Small intestine (tissue), 4 donors: ENCODE data around the gene PHOX2B. TPM values are rescaled to one million over a fixed set of nuclear protein-coding genes. Genes with fewer than 3 reads are reported as not detected.

Experiments
- polyA plus RNA-seq, 4 donors: library from polyadenylated mRNA; stranded (reverse) in 3 of 4; unstranded in 1 of 4; fragments of 200-250 nt in 3 of 4; fragments of 120-200 nt in 1 of 4; gene quantifications; one replicate each; pipeline versions ENCODE4 v1.2.1 to v1.2.3, GENCODE V29; 2013
- donor health status: healthy with polysubstance abuse.
- donor health status: Bipolar disorder and iron deficiency.
- donor health status: healthy.

Gene PHOX2B
- polyA plus RNA-seq, 4 donors: 1.4 to 7.4 TPM; not detected in 2

Other genes starting within 250 kb of the PHOX2B start
- gene LIMCH1, start 210.6 kb downstream of the PHOX2B start, polyA plus RNA-seq: 10 to 100 TPM in 1 of 4 donors, 1 to 10 TPM in 3; 1.6 to 10.8 (median 4.1) TPM
- 10 to 100 TPM in 2 of 4 donors, 1 to 10 TPM in 2; 6.2 to 41.3 (median 14.4) TPM for gene TMEM33, start 186.7 kb upstream of the PHOX2B start, polyA plus RNA-seq
- gene DCAF4L1, start 233.0 kb upstream of the PHOX2B start, polyA plus RNA-seq: under 1 TPM in 3 of 4 donors, not detected in 1; 0.06 to 0.24 (median 0.22) TPM
- 10 to 100 TPM; 15.1 to 64.4 (median 25.7) TPM for gene SLC30A9, start 241.8 kb upstream of the PHOX2B start, polyA plus RNA-seq